GM21367 (cell line): Measurements from ENCODE around the gene TSC22D3.
A peak's percentile ranks its signal among the peaks of the same experiment; 100 is the strongest.
"Not testable (repeated sequence)": the region's sequence is repeated elsewhere in the genome, so short reads cannot be mapped to it uniquely, and the experiment has no call there.

Experiments
- ATAC-seq: cut with Tn5 transposase; IDR thresholded peaks from one replicate; pipeline ENCODE4 v1.9.1; 2021; ENCODE audit not compliant: unreplicated experiment

TSC22D3 gene

DNA sequence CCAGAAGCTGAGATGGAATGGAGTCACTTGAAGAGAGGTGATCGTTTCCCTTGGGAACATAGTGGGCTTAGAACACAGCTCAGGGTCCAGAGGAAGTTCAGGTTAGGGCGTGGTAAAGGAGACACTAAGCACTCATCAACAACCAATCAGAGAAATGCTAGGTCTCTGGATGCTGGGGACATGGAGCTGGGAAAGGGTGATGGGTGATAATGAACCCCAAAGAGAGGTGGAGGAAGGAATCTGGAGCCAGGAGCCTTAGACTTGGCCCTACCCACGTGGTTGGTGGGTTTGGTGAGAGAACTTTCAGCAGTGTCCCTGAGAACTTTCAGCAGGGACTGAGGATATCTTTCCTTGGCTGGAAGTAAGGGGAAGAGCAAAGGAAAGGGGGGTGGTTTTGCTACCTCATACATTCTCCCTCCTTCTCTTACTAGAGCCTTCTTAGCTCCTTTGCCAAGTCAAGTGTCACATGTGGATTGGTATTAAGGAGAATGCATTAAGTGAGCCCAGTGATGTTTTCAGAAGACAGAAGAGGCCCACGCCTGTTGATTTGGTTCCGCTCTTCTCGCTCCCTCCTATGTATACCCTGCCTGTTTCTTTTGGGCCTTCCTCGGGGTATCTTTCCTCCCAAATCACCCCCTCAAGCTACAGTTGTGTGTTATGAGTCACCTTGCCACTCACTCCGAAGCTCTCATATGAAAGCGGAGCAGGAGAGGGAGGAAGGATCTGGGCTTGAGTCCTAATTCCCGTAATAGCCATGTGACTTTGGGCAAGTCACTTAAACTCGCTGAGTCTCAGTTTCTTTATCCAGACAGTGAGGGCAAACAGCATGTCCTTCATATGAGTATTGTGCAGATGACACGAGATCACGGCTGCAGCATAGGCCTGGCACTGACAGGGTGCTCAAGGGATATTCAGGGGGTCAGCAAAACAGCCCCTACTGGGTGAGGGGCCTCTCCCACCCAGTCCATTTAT lies 63.1 kb downstream of the TSC22D3 start:
- no peak for ATAC-seq

DNA sequence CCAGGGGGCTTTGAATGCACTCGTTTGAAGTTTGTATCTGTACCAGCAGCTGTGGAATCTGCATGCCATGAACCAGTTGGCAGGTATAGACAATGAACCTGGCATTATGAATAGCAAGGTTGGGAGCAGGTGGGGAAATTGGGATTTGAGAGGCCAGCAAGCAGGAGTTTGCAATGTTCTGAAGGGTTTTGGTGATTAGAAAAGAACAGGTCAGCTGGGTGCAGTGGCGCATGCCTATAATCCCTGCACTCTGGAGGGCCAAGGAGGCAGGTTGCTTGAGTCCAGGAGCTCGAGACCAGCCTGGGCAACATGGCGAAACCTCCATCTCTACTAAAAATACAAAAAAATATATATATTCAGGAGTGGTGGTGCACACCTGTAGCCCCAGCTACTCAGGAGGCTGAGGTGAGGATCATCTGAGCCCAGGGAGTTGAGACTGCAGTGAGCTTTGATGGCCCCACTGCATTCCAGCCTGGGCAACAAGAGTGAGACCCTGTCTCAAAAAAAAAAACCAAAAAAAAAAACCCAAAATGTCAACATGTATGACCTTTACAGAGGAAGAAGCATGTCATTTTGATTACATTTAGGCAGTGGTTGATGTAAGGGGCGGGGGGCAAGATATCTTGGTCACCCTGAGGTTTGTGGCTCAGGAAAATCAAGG lies 63.9 kb downstream of the TSC22D3 start:
- ATAC-seq = no peak

DNA sequence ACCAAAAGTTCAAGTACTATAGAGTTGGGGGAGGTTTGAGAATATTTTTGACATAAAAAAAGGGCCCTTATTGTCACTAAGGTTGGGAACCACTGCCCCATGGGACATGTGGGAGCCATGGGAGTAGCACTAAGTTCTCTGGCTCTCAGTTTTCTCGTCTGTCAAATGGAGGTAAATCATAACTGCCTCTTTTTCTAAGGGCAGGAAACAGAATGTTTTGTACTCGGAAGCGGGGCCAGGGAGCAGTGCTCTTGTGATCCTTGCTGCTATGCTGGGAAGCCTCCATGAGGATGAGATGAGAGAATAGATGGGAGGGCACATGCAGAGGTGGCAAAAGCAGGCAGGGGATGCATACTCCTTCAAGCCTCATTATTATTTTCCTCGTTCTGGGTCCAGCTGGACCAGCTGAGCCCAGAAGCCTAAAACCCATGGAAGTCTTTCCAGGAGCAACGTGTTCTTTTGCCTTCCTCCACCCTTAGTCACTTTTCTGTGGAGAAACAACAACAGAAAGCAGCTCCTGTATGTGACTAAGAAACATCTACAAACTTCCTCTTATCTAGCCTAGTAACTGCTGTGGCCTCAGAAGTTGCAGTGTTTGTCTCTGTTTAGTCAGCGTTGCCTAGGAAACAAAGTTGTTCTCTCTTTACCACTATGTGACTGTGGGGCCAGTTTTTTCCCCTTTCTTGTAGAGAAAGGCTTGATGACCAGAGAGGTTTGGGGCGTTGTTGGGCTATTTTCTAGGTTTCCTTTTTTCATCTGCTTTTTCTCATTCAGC lies 64.8 kb downstream of the TSC22D3 start:
- ATAC-seq = peak; percentile 95

DNA sequence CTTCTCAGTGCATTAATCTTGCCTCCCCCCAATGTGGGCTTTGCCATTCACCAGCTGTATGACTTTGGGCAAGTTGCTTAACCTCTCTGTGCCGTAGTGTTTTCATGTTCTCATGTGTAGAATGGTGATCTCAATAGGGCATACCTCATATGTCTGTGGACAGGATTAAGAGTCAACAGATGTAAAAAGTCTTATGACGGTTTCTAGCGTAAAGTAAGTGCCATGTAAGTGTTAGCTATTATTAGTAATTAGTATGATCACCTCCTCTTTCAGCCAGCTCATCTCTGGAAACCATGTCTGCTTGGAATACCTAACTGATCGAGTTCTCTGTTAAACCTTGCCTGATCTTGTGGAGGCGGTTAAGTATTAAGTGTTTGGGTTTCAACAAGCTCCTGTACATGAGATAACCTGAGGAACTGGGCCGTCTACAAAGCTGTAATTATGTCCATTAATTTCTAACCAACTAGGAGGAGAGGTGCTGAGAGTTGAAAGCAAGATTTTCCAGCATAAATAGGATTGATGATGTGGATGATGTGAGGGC lies 66.3 kb downstream of the TSC22D3 start:
- ATAC-seq = no peak

DNA sequence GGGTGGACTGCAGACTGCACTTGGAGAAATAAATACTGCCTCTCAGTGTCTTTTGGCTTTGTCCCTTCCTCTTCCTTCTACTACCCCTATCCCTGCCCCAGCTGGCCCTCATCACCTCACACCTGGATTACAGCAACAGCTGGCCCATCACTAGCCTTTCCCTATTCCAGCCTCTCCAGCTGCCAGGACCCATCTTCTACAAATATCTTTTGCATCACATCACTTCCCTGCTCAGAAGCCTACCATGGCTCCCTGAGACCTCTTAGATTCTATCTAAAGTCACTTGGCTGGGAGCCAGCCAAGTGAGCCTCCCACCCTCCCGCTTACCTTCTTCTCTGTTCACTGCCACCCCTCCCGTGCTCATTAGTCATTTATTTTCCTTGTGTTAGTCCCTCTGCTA lies 66.8 kb downstream of the TSC22D3 start:
- no peak for ATAC-seq

DNA sequence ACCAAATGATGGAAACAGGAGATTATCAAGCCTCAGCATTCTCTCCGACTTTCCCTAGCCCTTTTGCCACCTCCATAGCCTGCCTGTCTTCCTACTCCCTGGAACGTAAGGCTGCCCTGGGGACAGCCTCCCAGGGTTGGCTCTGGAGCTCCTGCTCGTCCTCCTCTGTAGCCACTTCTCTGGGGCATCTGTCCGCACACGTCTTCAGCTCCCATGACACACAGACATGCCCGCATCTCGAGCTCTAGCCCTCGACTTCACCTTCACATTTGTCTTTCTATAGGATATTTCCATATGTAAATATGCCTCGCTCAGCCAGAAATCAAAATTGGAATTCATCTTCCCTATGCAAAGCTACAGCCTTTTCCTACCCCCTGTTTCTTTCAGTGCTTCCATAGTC lies 67.7 kb downstream of the TSC22D3 start:
- no peak for ATAC-seq

DNA sequence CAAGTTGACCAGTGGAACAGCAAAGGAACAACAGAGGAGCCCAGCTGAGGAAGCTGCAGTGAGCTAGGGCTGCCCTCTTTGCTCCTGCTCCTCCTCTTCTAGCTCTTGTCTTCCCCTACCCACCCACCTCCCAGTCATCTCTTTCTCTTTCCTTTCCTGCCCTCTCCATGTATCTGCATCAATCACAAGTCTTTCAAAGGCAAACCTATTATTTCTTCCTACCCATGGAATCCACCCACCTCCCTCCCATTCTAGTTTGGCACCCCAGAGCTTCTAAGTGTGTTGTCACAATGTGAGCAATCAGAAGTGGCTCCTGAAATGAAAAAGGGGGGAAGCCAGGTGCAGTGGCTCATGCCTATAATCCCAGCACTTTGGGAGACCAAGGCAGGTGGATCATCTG lies 69.3 kb downstream of the TSC22D3 start:
- no peak for ATAC-seq

DNA sequence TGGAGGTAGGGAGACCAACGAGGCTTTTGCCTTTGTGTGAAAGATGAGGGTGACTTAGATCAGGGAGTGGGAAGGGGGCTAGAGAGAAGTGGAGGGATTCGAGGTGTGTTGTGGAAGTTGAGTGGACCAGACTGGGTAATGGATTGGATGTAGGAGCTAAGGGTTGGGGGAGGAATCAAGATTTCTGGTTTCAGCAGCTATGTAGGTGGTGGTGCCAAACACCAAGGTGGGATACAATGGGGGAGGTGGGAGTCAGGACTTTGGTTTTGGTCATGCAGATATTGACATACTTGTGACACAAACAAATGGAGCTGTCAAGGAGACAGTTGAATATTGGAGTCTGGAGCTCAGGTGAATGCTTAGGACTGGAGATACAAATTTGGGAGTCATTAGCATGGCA lies 71.0 kb downstream of the TSC22D3 start:
- no peak for ATAC-seq

DNA sequence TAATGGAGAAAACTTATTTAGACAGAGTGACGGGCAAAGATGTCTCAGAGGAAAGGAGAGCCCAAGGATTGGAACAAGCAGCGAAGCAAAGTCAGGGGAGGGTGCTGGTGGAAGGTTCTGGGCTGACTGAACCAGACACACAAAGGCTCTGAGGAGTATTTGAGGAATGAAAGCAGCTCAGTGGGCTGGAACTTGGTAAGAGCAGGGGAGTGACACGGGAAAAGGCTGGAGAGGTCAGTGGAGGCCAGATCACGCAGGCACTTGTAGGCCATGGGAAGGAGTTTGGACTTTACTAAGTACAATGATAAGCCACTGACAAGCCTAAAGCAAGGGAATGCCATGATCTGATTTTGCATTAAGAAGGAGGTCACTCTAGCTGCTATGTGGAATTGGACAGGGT lies 71.4 kb downstream of the TSC22D3 start:
- ATAC-seq = no peak

DNA sequence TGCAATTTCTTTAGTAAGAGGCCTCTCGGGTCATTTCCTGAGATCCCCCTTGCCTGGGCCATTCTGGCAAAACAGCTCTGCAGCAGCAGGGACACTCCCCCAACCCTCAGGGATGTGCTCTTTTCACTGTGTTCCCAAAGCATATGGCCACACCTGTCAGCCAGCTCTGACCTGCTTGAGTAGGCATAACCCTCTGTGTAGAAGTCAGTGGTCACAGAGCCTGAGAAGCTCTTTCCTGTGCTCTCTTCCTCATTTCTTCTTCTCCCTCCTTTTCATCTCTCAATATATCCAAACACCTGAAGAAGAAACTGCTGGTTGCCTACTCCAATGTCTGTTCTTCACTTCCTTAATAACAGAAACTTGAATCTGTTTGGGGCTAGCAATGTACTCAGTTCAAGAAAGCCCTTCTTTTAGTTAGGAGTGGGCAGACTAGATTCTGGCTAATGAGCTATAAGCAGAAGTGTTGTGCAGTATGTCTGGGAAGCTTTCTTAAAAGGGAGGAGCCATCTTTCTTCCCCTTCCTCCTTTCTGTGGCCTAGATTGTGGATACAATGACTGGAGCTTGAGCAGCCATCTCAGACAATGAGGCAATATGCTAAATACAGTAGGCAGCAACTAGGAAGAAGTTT lies 74.0 kb downstream of the TSC22D3 start:
- ATAC-seq = peak; percentile 77

DNA sequence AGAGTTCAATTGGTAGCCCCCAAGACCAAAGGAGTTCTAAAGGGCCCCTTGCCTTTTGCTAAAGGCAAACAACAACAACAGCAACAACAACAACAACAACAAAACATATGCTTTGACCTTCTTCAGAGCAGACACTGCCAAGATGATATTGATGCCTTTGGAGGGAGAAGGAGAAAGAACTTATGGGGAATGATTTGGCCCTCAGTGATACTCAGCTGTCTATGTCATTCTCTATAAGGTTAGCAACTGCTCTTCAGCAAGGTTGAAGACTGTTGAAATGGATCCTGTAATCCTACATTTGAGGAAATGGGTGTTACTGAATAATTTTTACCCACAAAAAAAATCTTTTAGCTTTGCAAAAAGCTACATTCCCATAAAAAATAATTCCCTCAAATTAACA lies 74.8 kb downstream of the TSC22D3 start:
- ATAC-seq = no peak

DNA sequence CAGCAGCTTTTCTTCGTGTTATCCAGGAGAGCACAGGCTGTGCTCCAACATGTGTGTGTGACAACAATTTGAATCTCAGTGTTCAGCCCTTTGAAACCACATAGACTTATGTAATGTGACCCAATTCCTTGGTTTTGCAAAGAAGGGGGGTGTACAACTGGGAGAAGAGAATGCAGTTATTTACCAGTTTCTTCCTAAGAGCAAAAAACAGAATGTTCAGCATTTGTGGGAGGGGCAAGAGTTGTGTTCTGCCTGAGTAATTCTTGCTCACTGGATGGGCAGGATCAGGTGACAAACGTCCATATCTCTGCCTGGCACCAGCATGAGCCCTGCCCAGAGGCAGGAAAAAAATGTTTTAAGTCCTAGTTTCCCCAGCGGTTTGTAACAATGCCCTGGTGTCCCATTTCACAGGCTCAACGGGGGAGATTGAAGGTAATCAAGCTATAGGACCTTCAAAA lies 75.2 kb downstream of the TSC22D3 start:
- no peak for ATAC-seq

DNA sequence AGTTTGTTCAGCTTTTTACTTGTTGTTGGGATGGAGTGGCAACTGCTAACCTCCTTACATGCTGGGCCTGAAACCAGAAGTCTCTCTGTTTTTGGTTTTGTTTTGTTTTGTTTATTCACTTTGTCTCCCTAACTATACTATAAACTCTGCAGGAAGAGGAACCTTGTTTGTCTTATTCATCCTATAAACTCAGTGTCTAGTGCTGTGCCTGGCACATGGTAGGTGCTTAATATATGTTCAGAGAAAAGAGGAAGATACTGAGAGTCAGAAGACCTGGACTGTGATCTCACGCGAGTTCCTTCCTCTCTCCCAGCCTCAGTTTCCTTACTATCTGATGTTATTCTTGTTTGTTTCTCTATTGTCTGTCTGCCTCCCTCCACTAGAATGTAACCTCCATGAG lies 76.0 kb downstream of the TSC22D3 start:
- ATAC-seq = no peak

DNA sequence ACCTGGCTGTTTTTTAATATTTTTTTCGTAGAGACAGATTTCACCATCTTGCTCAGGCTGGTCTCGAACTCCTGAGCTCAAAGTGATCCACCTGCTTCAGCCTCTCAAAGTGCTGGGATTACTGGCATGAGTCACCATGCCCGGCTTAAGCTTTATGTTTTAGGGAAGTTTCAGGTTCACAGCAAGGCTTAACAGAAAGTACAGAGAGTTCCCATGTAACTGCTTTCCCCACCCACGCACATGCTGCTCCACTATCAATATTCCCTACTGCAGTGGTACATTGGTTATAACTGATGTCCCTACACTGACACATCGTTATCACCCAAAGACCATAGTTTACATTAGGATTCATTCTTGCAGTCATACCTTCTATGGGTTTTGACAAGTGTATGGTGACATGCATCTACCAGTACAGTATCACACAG lies 84.6 kb downstream of the TSC22D3 start:
- ATAC-seq = no peak

DNA sequence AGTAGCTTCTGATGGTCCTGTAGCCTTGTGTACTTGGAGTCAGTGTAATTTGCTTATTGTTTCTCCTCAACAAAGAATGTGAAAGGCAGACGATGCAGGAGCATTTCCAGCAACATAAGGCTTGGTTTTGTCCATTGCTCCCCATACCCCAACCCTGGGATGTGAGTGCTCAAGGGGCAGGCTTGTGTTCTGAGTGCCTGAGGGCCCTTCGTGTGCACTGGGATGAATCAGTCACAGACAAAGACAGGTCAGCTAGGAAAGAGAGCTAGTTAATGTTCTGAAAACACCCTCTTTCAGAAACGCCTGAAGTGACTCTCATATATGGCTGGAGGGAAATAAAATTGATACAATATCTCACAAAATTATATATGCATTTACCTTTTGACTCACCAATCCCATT lies 88.1 kb downstream of the TSC22D3 start:
- ATAC-seq = no peak

DNA sequence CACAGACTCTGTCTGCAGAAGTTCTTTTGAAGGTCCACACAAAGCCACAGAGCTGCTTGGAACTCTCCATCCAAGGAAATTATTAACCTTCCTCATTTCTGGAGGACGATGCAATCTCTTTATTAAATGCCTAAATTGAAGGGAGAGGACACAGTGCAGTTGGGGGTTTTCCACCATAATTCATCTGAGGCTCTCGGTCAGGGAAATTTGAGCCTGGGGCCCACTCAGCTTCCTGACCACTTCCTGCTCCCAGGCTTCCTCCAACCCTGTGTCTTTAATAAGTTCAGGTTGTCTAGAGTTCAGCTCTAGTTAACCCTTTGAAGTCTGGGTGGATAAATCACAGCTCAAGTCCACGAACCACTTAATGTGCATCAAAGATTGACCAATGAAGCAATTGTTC lies 88.8 kb downstream of the TSC22D3 start:
- ATAC-seq = no peak

DNA sequence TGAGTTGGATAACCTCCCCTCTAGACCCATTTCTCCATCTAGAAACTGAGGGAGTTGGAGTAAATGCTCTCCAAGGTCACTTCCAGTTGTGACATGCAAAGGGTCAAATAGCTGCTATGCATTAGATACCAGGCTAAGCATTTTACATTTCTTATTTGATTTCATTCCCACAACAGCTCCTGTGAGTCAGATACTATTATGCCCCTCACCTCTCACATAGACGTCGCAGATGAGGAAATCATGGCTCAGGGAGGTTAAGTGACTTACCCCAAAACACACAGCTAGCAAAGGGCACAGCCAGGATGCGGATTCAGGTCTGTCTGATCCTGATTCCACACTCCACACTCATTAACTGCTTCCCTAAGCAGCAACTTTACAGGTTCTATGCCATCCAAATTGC lies 89.6 kb downstream of the TSC22D3 start:
- no peak for ATAC-seq

DNA sequence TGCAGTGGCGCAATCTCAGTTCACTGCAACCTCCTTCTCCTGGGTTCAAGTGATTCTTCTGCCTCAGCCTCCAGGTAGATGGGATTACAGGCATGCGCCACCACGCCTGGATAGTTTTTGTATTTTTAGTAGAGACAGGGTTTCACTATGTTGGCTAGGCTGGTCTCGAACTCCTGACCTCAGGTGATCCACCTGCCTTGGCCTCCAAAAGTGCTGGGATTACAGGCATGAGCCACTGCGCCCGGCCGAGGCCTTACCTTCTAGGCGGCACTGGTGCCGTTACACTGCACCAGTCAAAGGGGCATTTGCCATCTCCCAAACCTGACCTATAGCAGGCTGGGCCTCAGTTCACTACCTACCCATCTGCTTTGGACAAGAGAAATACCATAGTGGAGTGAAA lies 90.0 kb downstream of the TSC22D3 start:
- not testable (repeated sequence) for ATAC-seq

DNA sequence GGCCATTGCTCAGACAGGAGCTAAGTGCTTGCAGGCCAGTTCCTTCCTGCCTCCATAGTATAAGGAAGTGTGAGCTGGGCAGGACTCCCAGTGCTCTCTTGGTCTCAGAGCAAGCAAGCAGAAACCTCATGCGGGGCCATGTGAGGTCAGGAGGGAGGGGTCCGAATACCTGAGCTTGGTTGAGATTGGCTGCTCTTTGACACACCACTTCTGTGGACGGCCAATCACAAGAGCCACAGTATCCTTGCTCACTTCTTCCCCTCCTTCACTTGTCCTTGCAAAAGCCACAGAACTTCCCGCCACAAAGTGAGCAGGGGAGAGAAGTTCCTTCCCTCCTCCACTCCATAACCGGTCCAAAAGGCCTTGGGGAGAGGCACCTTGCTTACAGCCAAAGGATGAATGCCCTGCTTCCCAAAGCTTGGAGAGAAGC lies 90.6 kb downstream of the TSC22D3 start:
- peak; percentile 99 for ATAC-seq

DNA sequence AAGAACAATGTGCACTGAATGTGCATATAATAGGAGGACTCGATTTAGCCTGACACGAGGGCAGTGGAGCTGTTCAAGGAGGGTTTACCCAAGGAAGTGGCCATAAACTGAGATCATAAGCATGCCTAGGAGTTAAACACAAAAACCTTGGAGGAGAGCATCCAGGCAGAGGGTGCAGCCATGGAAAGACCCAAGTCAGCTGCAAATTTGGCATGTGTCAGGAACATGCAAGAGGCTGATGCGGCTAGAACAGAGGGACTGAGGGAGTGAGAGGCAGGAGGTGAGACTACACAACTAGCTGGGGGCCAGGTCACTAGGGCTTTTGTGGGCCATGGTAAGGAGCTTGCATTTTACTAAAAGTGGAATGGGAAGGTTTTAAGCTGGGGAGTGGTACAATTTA lies 91.7 kb downstream of the TSC22D3 start:
- ATAC-seq = no peak
